ENCODE results near the gene DNAH3.

DNA sequence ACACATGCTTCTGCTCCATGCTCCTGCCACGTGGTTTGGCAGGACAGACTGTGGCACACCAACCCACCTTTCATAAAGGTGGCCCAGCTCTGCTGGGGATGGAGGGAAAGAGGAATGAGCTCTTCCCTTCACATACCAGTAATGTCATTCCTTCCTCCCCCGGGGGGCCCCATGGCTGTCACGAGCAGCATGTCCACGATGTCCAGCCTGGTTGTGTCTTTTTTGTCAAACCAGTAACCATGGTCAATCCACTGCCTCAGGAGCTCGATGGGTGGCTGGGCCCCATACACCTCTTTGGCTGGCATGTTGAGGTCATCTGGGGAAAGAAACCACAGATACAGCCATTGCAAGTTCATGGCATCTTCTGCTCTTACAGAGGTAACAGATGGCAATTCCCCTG lies 153.5 kb downstream of the DNAH3 start:
- TF ChIP-seq, protein P1, sequence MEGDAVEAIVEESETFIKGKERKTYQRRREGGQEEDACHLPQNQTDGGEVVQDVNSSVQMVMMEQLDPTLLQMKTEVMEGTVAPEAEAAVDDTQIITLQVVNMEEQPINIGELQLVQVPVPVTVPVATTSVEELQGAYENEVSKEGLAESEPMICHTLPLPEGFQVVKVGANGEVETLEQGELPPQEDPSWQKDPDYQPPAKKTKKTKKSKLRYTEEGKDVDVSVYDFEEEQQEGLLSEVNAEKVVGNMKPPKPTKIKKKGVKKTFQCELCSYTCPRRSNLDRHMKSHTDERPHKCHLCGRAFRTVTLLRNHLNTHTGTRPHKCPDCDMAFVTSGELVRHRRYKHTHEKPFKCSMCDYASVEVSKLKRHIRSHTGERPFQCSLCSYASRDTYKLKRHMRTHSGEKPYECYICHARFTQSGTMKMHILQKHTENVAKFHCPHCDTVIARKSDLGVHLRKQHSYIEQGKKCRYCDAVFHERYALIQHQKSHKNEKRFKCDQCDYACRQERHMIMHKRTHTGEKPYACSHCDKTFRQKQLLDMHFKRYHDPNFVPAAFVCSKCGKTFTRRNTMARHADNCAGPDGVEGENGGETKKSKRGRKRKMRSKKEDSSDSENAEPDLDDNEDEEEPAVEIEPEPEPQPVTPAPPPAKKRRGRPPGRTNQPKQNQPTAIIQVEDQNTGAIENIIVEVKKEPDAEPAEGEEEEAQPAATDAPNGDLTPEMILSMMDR (IDR thresholded peaks at IDR 0.05): no peak
- TF ChIP-seq PREB (CRISPR knock-in tag; IDR thresholded peaks at IDR 0.05; ENCODE audit: borderline replicate concordance) (no peak), SP1 (CRISPR knock-in tag; conservative IDR thresholded peaks at IDR 0.05) (no peak), ELF4 (CRISPR knock-in tag; IDR thresholded peaks at IDR 0.05; ENCODE audit: low read depth) (no peak), JUN (CRISPR knock-in tag; IDR thresholded peaks at IDR 0.05) (no peak), TP53 (CRISPR knock-in tag; IDR thresholded peaks at IDR 0.05) (no peak), KAT7 (CRISPR knock-in tag; IDR thresholded peaks at IDR 0.05; ENCODE audit: borderline replicate concordance) (no peak), CREM (CRISPR knock-in tag; IDR thresholded peaks at IDR 0.05) (no peak), ZNF138 (CRISPR knock-in tag; conservative IDR thresholded peaks at IDR 0.05) (no peak), NR2C2 (CRISPR knock-in tag; IDR thresholded peaks at IDR 0.05) (no peak)
- TF ChIP-seq, protein P2, sequence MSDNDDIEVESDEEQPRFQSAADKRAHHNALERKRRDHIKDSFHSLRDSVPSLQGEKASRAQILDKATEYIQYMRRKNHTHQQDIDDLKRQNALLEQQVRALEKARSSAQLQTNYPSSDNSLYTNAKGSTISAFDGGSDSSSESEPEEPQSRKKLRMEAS (CRISPR knock-in tag; IDR thresholded peaks at IDR 0.05): no peak
